SK-N-MC (cell line): ENCODE data around the gene DAB2.

Experiments
- EZH2 ChIP-seq: fragments of 200-600 bp; sonication (generic); IDR thresholded peaks from one replicate; pipeline ENCODE4 v1.6.1; 2017; ENCODE audit warnings: antibody characterized with exemption
- POLR2AphosphoS5 ChIP-seq: IDR thresholded peaks from 2 replicates; pipeline ENCODE4 v1.6.1; 2012; ENCODE audit warnings: mild to moderate bottlenecking, low read depth, low read length, borderline replicate concordance

GRCh38 chr5:39379693-39380092 lies 45.1 kb downstream of the DAB2 start:
- TF ChIP-seq EZH2 (no peak), POLR2AphosphoS5 (no peak)
